ENCODE measurements around the gene CTSK. TPM values are rescaled to one million over a fixed set of nuclear protein-coding genes. Genes with fewer than 3 reads are reported as not detected.

CTSK gene
- total RNA-seq, 1 experiment from 2014 or later: 12.3 TPM

- Histone ChIP-seq H3K27ac (ENCODE audit: low read depth, low read length, poor library complexity, severe bottlenecking) (no peak overlapping the region), H3K4me3 (ENCODE audit: low read depth, low read length, poor library complexity, severe bottlenecking) (no peak overlapping the region), H3K36me3 (ENCODE audit: insufficient read depth, low read length, poor library complexity, severe bottlenecking) (peaks cover 31% of the 10 kb centered on the region), H3K27me3 (replicated peaks; ENCODE audit: insufficient read depth, low read depth, low read length, poor library complexity) (no peaks in the 10 kb centered on the region), H3K4me1 (ENCODE audit: insufficient read depth, low read length, poor library complexity, severe bottlenecking) (peaks cover 21% of the 10 kb centered on the region), H3K9me3 (ENCODE audit: low read depth, low read length, poor library complexity, severe bottlenecking) (no peaks in the 10 kb centered on the region)
- TF ChIP-seq, protein P1, sequence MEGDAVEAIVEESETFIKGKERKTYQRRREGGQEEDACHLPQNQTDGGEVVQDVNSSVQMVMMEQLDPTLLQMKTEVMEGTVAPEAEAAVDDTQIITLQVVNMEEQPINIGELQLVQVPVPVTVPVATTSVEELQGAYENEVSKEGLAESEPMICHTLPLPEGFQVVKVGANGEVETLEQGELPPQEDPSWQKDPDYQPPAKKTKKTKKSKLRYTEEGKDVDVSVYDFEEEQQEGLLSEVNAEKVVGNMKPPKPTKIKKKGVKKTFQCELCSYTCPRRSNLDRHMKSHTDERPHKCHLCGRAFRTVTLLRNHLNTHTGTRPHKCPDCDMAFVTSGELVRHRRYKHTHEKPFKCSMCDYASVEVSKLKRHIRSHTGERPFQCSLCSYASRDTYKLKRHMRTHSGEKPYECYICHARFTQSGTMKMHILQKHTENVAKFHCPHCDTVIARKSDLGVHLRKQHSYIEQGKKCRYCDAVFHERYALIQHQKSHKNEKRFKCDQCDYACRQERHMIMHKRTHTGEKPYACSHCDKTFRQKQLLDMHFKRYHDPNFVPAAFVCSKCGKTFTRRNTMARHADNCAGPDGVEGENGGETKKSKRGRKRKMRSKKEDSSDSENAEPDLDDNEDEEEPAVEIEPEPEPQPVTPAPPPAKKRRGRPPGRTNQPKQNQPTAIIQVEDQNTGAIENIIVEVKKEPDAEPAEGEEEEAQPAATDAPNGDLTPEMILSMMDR (conservative IDR thresholded peaks at IDR 0.05; ENCODE audit: low read depth, low read length): no peak
- intact Hi-C loops (cut with micrococcal nuclease; ENCODE audit: unreplicated experiment): loop anchor here (5.0 to 10.0 kb wide), 2 partner anchors 189 to 346 kb away; no protein-coding TSS in a partner anchor
- BruUV-seq (replicated peaks): no TSS peak
- CTCF ChIA-PET: no interaction called here
- POLR2A ChIA-PET (ENCODE audit: low non-redundant PET): no interaction called here
- DNase-seq (ENCODE audit: low spot score): no peak
Measured at GRCh38 chr1:150810958-150811659, 3.0 kb upstream of the CTSK start.

DNA sequence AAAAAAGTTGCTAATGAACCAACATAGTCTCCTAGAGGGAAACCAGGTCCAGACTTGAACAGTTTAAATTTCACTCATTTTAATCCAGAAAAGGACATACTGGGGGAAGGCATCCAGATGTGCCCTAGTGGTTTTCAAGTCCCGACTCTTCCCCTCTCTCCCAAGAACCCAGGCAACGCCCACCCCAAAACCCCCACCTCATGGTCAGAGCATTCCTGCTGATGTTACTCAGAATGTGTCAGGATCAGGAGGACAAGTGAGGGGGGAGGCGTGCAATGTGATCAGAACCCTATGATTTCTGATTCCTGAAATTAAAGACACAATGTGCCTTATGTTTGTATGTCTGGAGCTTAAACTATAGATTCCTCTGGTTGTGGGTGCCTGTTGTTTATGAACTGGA lies 1.6 kb upstream of the CTSK start:
- Histone ChIP-seq H3K27ac (ENCODE audit: low read depth, low read length, poor library complexity, severe bottlenecking) (no peak overlapping the region), H3K4me1 (ENCODE audit: insufficient read depth, low read length, poor library complexity, severe bottlenecking) (peaks cover 21% of the 10 kb centered on the region), H3K4me3 (ENCODE audit: low read depth, low read length, poor library complexity, severe bottlenecking) (no peak overlapping the region), H3K27me3 (replicated peaks; ENCODE audit: insufficient read depth, low read depth, low read length, poor library complexity) (no peaks in the 10 kb centered on the region), H3K9me3 (ENCODE audit: low read depth, low read length, poor library complexity, severe bottlenecking) (no peaks in the 10 kb centered on the region), H3K36me3 (ENCODE audit: insufficient read depth, low read length, poor library complexity, severe bottlenecking) (peaks cover 26% of the 10 kb centered on the region)
- TF ChIP-seq, protein P1 (conservative IDR thresholded peaks at IDR 0.05; ENCODE audit: low read depth, low read length): no peak
- no peak for TF ChIP-seq EZH2 (IDR thresholded peaks at IDR 0.05; ENCODE audit: borderline replicate concordance, low read depth, low read length, poor library complexity, severe bottlenecking)
- POLR2A ChIA-PET (ENCODE audit: low non-redundant PET): no interaction called here
- CTCF ChIA-PET: no interaction called here
- no peak for DNase-seq (ENCODE audit: low spot score)
- intact Hi-C loops (cut with micrococcal nuclease; ENCODE audit: unreplicated experiment): loop anchor here (5.0 to 10.0 kb wide), 3 partner anchors 187 to 345 kb away; no protein-coding TSS in a partner anchor
- no TSS peak for BruUV-seq (replicated peaks)

DNA sequence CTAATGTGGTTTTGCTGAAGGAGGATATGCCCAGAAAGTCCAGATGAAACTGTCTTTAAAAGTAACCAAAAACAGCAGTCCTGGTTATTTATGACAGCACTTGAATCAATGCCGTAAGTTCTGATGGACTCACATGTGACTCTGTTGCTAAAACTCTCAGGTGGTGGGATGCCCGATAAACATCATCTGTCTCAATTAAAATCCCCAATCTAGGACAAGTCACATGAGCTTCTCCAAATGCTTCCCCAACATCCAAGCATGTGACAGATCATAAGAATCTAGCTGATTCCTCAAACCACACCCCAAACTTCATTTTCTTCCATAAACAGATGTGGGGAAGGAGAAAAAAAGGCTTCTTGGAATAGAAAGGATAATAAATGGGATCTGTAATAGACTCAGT lies 786 bp upstream of the CTSK start:
- intact Hi-C loops (cut with micrococcal nuclease; ENCODE audit: unreplicated experiment): loop anchor here (5.0 kb wide), 1 partner anchor 247 kb away; no protein-coding TSS in a partner anchor
- Histone ChIP-seq H3K36me3 (ENCODE audit: insufficient read depth, low read length, poor library complexity, severe bottlenecking) (peaks cover 22% of the 10 kb centered on the region), H3K27ac (ENCODE audit: low read depth, low read length, poor library complexity, severe bottlenecking) (no peak overlapping the region), H3K4me3 (ENCODE audit: low read depth, low read length, poor library complexity, severe bottlenecking) (no peak overlapping the region), H3K4me1 (ENCODE audit: insufficient read depth, low read length, poor library complexity, severe bottlenecking) (peaks cover 21% of the 10 kb centered on the region), H3K9me3 (ENCODE audit: low read depth, low read length, poor library complexity, severe bottlenecking) (no peaks in the 10 kb centered on the region), H3K27me3 (replicated peaks; ENCODE audit: insufficient read depth, low read depth, low read length, poor library complexity) (no peaks in the 10 kb centered on the region)
- POLR2A ChIA-PET (ENCODE audit: low non-redundant PET): no interaction called here
- CTCF ChIA-PET: no interaction called here
- BruUV-seq (replicated peaks): no TSS peak
- DNase-seq (ENCODE audit: low spot score): no peak
- TF ChIP-seq EZH2 (IDR thresholded peaks at IDR 0.05; ENCODE audit: borderline replicate concordance, low read depth, low read length, poor library complexity, severe bottlenecking): no peak
- TF ChIP-seq, protein P1 (conservative IDR thresholded peaks at IDR 0.05; ENCODE audit: low read depth, low read length): no peak
